GM23338 (cell line): ENCODE results near the gene OR8K1. TPM values are rescaled to one million over a fixed set of nuclear protein-coding genes. Genes with fewer than 3 reads are reported as not detected.

ENCODE experiments used
- ATAC-seq: fragments of 200-7000 bp; cut with Tn5 transposase; 3 replicates; pipeline ENCODE4 v1.9.1; 2020
- DNase-seq: peaks from one replicate; pipeline ENCODE4 v3.0.0-alpha.2; 2015; ENCODE audit warnings: low spot score
- H2AFZ ChIP-seq: fragments of 200-600 bp; sonication (generic); 2 replicates; pipeline ENCODE4 v1.8.0; 2016; ENCODE audit warnings: antibody characterized with exemption, mild to moderate bottlenecking, moderate library complexity
- H3F3A ChIP-seq: fragments of 200-600 bp; sonication (generic); replicated peaks from 2 replicates; pipeline ENCODE4 v1.8.0; 2017; ENCODE audit warnings: antibody characterized with exemption, mixed run types, low read depth
- H3K27ac ChIP-seq: fragments of 200-600 bp; sonication (generic); 2 replicates; pipeline ENCODE4 v1.6.1; 2016; ENCODE audit warnings: low read depth
- H3K27me3 ChIP-seq: fragments of 200-600 bp; sonication (generic); 2 replicates; pipeline ENCODE4 v1.8.0; 2016; ENCODE audit warnings: mild to moderate bottlenecking, mixed run types, moderate library complexity; ENCODE audit not compliant: insufficient read depth
- H3K36me3 ChIP-seq: fragments of 200-600 bp; sonication (generic); 2 replicates; pipeline ENCODE4 v1.8.0; 2016; ENCODE audit warnings: mild to moderate bottlenecking; ENCODE audit not compliant: insufficient read depth
- H3K4me1 ChIP-seq: fragments of 200-600 bp; sonication (generic); 2 replicates; pipeline ENCODE4 v1.8.0; 2016; ENCODE audit warnings: mild to moderate bottlenecking, moderate library complexity; ENCODE audit not compliant: insufficient read depth
- H3K4me2 ChIP-seq: fragments of 200-600 bp; sonication (generic); 2 replicates; pipeline ENCODE4 v1.7.1; 2017; ENCODE audit warnings: mixed run types
- H3K4me3 ChIP-seq: fragments of 200-600 bp; sonication (generic); 2 replicates; pipeline ENCODE4 v1.6.1; 2016; ENCODE audit warnings: mixed run types
- H3K79me2 ChIP-seq: fragments of 200-600 bp; sonication (generic); replicated peaks from 2 replicates; pipeline ENCODE4 v1.8.0; 2017; ENCODE audit warnings: mild to moderate bottlenecking; ENCODE audit not compliant: insufficient read depth
- H3K9me2 ChIP-seq: fragments of 200-600 bp; sonication (generic); 2 replicates; pipeline ENCODE4 v1.8.0; 2017; ENCODE audit not compliant: insufficient read depth
- H4K20me1 ChIP-seq: fragments of 200-600 bp; sonication (generic); replicated peaks from 2 replicates; pipeline ENCODE4 v1.8.0; 2017; ENCODE audit warnings: mild to moderate bottlenecking; ENCODE audit not compliant: insufficient read depth
- H3K27ac Mint-ChIP-seq: 2 replicates; pipeline ENCODE4 v1.8.0; 2020; ENCODE audit warnings: inconsistent platforms, mild to moderate bottlenecking, moderate library complexity, mixed read lengths
- H3K27me3 Mint-ChIP-seq: 3 replicates; pipeline ENCODE4 v1.8.0; 2022; ENCODE audit warnings: low read depth, mild to moderate bottlenecking, moderate library complexity, mixed read lengths, inconsistent platforms; ENCODE audit not compliant: insufficient read depth, poor library complexity
- H3K36me3 Mint-ChIP-seq: 3 replicates; pipeline ENCODE4 v1.8.0; 2021; ENCODE audit warnings: low read depth, mild to moderate bottlenecking, inconsistent platforms, moderate library complexity, mixed read lengths
- H3K4me1 Mint-ChIP-seq: 3 replicates; pipeline ENCODE4 v1.8.0; 2020; ENCODE audit warnings: mild to moderate bottlenecking, inconsistent platforms, mixed read lengths
- H3K4me3 Mint-ChIP-seq: 3 replicates; pipeline ENCODE4 v1.8.0; 2021; ENCODE audit warnings: moderate library complexity, mild to moderate bottlenecking, inconsistent platforms, mixed read lengths
- H3K9me3 Mint-ChIP-seq: 3 replicates; pipeline ENCODE4 v1.8.0; 2020; ENCODE audit warnings: moderate library complexity, mild to moderate bottlenecking, inconsistent platforms, mixed read lengths
- CREB1 ChIP-seq: fragments of 250-450 bp; sonication (Bioruptor Pico); IDR thresholded peaks from 2 replicates; pipeline ENCODE4 v1.5.0; 2020; ENCODE audit warnings: low read depth, mild to moderate bottlenecking, moderate library complexity
- CTCF ChIP-seq, 2 experiments: fragments of 200-600 bp in 1 of 2; sonication (generic) in 1 of 2; conservative IDR thresholded peaks; 2 replicates each; pipeline versions ENCODE4 v1.5.1 to v1.6.1; 2016 to 2017; ENCODE audit warnings: antibody characterized with exemption in 2 of 2, low read depth in 2 of 2, mild to moderate bottlenecking in 2 of 2, moderate library complexity in 1 of 2
- NANOG ChIP-seq: IDR thresholded peaks from 2 replicates; pipeline ENCODE4 v1.6.1; 2016; ENCODE audit warnings: antibody characterized with exemption, borderline replicate concordance
- POLR2AphosphoS5 ChIP-seq: IDR thresholded peaks from 2 replicates; pipeline ENCODE4 v1.6.1; 2016; ENCODE audit warnings: antibody characterized with exemption, low read depth
- STAT1 ChIP-seq: IDR thresholded peaks from one replicate; pipeline ENCODE4 v1.6.1; 2016; ENCODE audit warnings: antibody characterized with exemption; ENCODE audit not compliant: unreplicated experiment
- ZNF114 ChIP-seq: fragments of 250-450 bp; sonication (Bioruptor Pico); IDR thresholded peaks from 2 replicates; pipeline ENCODE4 v1.5.0; 2020; ENCODE audit warnings: mild to moderate bottlenecking, moderate library complexity
- ZNF462 ChIP-seq: fragments of 250-450 bp; sonication (Bioruptor Pico); IDR thresholded peaks from 2 replicates; pipeline ENCODE4 v1.5.0; 2020; ENCODE audit warnings: mild to moderate bottlenecking, moderate library complexity
- polyA plus RNA-seq: library from polyadenylated mRNA; unstranded; fragments of >200 nt; fragmentation: Nextera tagmentation; extraction: Ambion mirVana; gene quantifications from 2 replicates; pipeline ENCODE4 v1.2.1, GENCODE V29; 2016
- total RNA-seq: library from RNA; depleted of rRNA; stranded (reverse); fragments of >200 nt; shearing (Covaris generic); gene quantifications from 2 replicates; pipeline ENCODE4 v1.2.3, GENCODE V29; 2014

Gene OR8K1
- total and polyA plus RNA-seq, 2 experiments from 2014 or later: not detected

GRCh38 chr11:56333156-56333555 lies 12.7 kb upstream of the OR8K1 start:
- no peak for ATAC-seq
- Mint-ChIP-seq H3K36me3 (peaks cover 14% of the 10 kb centered on the region; the same call in 1 of the 3 replicates), H3K4me1 (peaks cover 9% of the 10 kb centered on the region; the same call in 2 of the 3 replicates), H3K9me3 (peaks cover 13% of the 10 kb centered on the region), H3K27ac (no peak overlapping the region), H3K27me3 (peaks cover 4% of the 10 kb centered on the region), H3K4me3 (no peak overlapping the region)
- no peaks in the 10 kb centered on the region for H3K27me3 ChIP-seq
- H3K4me1 ChIP-seq: no peaks in the 10 kb centered on the region; the same call in 1 of the 2 replicates
- peaks cover 13% of the 10 kb centered on the region; the same call in 1 of the 2 replicates for H3K9me2 ChIP-seq
- peak overlapping the region; percentile 71 for H2AFZ ChIP-seq
- no peak overlapping the region for H3K4me3 ChIP-seq
- no peak overlapping the region for H3K27ac ChIP-seq
- no peak for DNase-seq
- no peaks in the 10 kb centered on the region for H3K36me3 ChIP-seq
- no peaks in the 10 kb centered on the region for H3F3A ChIP-seq
- TF ChIP-seq CREB1: no peak
- TF ChIP-seq ZNF462 (CRISPR knock-in tag): no peak
- no peak for TF ChIP-seq STAT1
- TF ChIP-seq NANOG: no peak
- TF ChIP-seq POLR2AphosphoS5: no peak
- no peak for TF ChIP-seq CTCF (conservative IDR thresholded peaks at IDR 0.05; ENCODE audit: low read depth in 2 of 2)
- TF ChIP-seq ZNF114 (CRISPR knock-in tag): no peak
- H3K4me2 ChIP-seq: no peak overlapping the region
- H4K20me1 ChIP-seq: no peaks in the 10 kb centered on the region
- no peaks in the 10 kb centered on the region for H3K79me2 ChIP-seq
